SU-DHL-6 (cell line): ENCODE data around the gene KNDC1.

Experiments used
- H2AFZ ChIP-seq: fragments of 200-600 bp; sonication (generic); 2 replicates; pipeline ENCODE4 v1.6.1; 2014; ENCODE audit warnings: low read depth, mild to moderate bottlenecking, moderate library complexity, mixed read lengths, antibody characterized with exemption, low read length; ENCODE audit not compliant: severe bottlenecking
- H3F3A ChIP-seq: fragments of 200-600 bp; shearing (Covaris generic); 2 replicates; pipeline ENCODE4 v1.6.0; 2016; ENCODE audit warnings: antibody characterized with exemption, mild to moderate bottlenecking; ENCODE audit not compliant: insufficient read depth
- H3K27ac ChIP-seq: fragments of 200-600 bp; sonication (generic); 2 replicates; pipeline ENCODE4 v1.5.1; 2016; ENCODE audit warnings: low read depth, mild to moderate bottlenecking, low read length, moderate library complexity, mixed read lengths
- H3K27me3 ChIP-seq: fragments of 200-600 bp; sonication (generic), shearing (Covaris generic); 2 replicates; pipeline ENCODE4 v1.6.0; 2014; ENCODE audit warnings: mild to moderate bottlenecking, low read length
- H3K36me3 ChIP-seq: fragments of 200-600 bp; sonication (generic); 2 replicates; pipeline ENCODE4 v1.6.1; 2014; ENCODE audit warnings: mild to moderate bottlenecking, low read length, mixed read lengths
- H3K4me2 ChIP-seq: fragments of 300-600, 200-600 bp; shearing (Covaris generic), sonication (generic); 2 replicates; pipeline ENCODE4 v1.6.0; 2014; ENCODE audit warnings: low read length, low read depth, mild to moderate bottlenecking; ENCODE audit not compliant: poor library complexity, severe bottlenecking
- H3K4me3 ChIP-seq: fragments of 200-600 bp; sonication (generic); 2 replicates; pipeline ENCODE4 v1.5.1; 2014; ENCODE audit warnings: antibody characterized with exemption, low read length, mild to moderate bottlenecking, mixed read lengths; ENCODE audit not compliant: insufficient read depth, poor library complexity, severe bottlenecking
- H3K79me2 ChIP-seq: fragments of 200-600 bp; sonication (generic); 2 replicates; pipeline ENCODE4 v1.6.1; 2014; ENCODE audit warnings: mild to moderate bottlenecking, low read length, moderate library complexity; ENCODE audit not compliant: insufficient read depth
- H3K9ac ChIP-seq: fragments of 200-600 bp; sonication (generic); 2 replicates; pipeline ENCODE4 v1.7.0; 2014; ENCODE audit warnings: mild to moderate bottlenecking, low read length
- H3K9me2 ChIP-seq: fragments of 200-600 bp; sonication (generic); replicated peaks from 2 replicates; pipeline ENCODE4 v1.6.1; 2014; ENCODE audit warnings: low read length; ENCODE audit not compliant: insufficient read depth
- H3K9me3 ChIP-seq: fragments of 200-600 bp; sonication (generic); 2 replicates; pipeline ENCODE4 v1.6.1; 2014; ENCODE audit warnings: low read length, mixed read lengths; ENCODE audit not compliant: insufficient read depth
- H4K20me1 ChIP-seq: fragments of 200-600 bp; sonication (generic); 2 replicates; pipeline ENCODE4 v1.6.1; 2014; ENCODE audit warnings: low read depth, mild to moderate bottlenecking, antibody characterized with exemption, low read length, moderate library complexity, mixed read lengths
- EZH2phosphoT487 ChIP-seq: fragments of 200-600 bp; sonication (generic), shearing (Covaris generic); conservative IDR thresholded peaks from 2 replicates; pipeline ENCODE4 v1.6.1; 2018; ENCODE audit warnings: mild to moderate bottlenecking, antibody characterized with exemption, low read length, moderate library complexity, mixed read lengths
- TF ChIP-seq, protein P1 (sequence below): fragments of 200-600 bp; sonication (generic); IDR thresholded peaks from one replicate; pipeline ENCODE4 v1.5.1; 2017; ENCODE audit warnings: antibody characterized with exemption, mild to moderate bottlenecking, low read length, moderate library complexity; ENCODE audit not compliant: insufficient read depth, poor library complexity, severe bottlenecking

KNDC1 gene

DNA sequence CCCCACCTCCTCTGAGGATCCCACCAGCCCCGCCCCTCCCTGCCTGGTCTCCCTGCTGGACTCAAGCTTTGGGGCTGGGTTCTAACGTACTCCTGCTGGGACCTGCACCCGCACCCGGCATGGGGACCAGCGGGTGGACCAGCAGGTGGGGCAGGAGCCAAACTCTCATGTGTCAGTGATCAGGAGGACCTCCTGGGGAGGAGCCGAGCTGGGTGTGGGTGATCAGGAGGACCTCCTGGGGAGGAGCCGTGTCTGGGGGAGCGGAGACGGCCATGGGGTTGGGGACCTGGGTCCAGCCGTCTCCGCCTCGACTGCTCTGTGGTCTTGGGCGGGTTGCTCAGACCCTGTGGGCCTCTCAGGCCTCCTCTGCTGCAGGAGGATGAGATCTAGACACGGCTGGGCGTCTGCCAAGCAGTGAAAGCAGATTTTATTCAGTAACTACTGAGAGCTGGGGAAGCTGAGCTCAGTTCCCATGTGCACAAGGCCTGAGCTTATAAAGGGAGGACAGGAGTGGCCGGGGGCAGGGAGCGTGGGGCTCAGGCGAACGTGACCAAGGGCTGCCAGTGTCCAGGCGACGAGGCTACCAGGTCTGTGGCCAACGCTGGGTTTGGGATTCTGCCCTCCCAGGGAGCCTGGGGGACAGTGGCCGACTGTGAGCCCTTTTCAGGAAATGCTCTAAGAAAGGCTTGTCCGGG is 36.3 kb downstream of the KNDC1 start:
- no peaks in the 10 kb centered on the region for H3K27me3 ChIP-seq
- H3K4me3 ChIP-seq = no peak overlapping the region
- no peaks in the 10 kb centered on the region for H4K20me1 ChIP-seq
- no peak overlapping the region for H3K9ac ChIP-seq
- no peaks in the 10 kb centered on the region for H3F3A ChIP-seq
- no peak overlapping the region for H3K27ac ChIP-seq
- no peak overlapping the region for H2AFZ ChIP-seq
- TF ChIP-seq, protein P1, sequence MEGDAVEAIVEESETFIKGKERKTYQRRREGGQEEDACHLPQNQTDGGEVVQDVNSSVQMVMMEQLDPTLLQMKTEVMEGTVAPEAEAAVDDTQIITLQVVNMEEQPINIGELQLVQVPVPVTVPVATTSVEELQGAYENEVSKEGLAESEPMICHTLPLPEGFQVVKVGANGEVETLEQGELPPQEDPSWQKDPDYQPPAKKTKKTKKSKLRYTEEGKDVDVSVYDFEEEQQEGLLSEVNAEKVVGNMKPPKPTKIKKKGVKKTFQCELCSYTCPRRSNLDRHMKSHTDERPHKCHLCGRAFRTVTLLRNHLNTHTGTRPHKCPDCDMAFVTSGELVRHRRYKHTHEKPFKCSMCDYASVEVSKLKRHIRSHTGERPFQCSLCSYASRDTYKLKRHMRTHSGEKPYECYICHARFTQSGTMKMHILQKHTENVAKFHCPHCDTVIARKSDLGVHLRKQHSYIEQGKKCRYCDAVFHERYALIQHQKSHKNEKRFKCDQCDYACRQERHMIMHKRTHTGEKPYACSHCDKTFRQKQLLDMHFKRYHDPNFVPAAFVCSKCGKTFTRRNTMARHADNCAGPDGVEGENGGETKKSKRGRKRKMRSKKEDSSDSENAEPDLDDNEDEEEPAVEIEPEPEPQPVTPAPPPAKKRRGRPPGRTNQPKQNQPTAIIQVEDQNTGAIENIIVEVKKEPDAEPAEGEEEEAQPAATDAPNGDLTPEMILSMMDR = no peak
- TF ChIP-seq EZH2phosphoT487 = no peak
- H3K79me2 ChIP-seq = no peaks in the 10 kb centered on the region
- no peaks in the 10 kb centered on the region for H3K36me3 ChIP-seq
- H3K9me2 ChIP-seq = no peaks in the 10 kb centered on the region
- H3K9me3 ChIP-seq = no peaks in the 10 kb centered on the region
- no peak overlapping the region for H3K4me2 ChIP-seq

DNA sequence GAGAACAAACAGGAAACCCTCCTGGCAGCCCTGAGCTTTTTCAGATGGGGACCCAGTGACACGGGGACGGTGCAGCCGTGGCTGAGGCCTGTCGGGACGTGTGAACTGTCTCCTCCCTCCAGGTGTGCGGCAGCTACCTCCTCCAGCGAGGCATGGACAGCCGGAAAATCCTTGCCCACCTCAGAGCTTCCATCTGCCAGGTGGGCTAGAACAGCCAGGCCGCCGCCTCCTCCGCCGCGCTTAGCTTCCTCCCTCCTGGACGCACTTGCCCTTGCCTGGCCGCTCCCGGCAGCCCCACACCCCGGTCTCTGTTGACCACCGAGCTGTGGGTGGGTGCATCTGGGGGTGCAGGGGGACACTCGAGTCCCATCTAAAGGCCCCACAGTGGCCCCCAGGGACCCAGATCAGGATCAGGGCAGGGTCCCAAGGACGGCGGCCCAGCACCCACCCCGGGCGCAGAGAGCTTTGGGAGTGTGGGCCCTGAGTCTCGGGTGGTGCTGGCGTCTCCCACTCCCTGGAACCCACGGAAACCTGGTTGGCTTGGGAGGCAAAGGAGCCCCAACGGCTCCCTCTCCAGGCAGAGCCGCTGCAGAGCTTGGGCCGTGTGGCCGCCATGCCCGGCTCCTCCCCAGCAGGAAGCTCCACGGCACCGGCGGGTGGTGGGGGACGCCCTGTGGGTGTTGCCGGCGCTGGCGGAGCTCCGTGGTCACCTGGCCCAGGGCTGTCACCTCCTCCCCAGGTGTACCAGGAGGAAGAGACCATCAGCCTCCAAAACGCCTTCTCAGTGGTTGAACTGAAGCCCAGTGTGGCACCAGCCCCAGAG is 37.1 kb downstream of the KNDC1 start:
- Histone ChIP-seq H4K20me1 (no peaks in the 10 kb centered on the region), H3K27ac (no peak overlapping the region), H3K9me2 (no peaks in the 10 kb centered on the region), H3K4me2 (no peak overlapping the region), H3K36me3 (no peaks in the 10 kb centered on the region), H3K27me3 (no peaks in the 10 kb centered on the region), H3K9ac (no peak overlapping the region), H2AFZ (no peak overlapping the region), H3K9me3 (no peaks in the 10 kb centered on the region), H3F3A (no peaks in the 10 kb centered on the region), H3K4me3 (no peak overlapping the region), H3K79me2 (no peaks in the 10 kb centered on the region)
- no peak for TF ChIP-seq EZH2phosphoT487
- TF ChIP-seq, protein P1 = no peak

DNA sequence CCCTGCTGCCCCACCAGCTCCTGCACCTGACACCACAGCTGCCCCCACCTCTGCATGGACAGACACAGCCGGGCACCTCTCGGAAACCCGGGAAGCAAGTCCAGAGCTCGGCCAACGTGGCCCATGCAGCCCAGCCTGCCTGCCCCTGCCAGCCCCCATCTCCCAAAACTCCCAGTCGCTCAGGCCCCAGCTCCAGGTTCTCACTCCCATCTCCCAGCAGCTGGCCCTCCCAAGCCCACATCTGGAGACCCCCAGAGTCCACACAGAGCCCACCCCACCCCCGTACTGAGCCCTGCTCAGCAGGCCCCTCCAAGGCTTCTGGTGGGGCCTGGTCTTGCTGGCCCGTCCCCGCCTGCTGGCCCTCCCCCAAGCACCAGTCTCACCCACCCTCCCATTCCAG is 37.8 kb downstream of the KNDC1 start:
- no peaks in the 10 kb centered on the region for H3K27me3 ChIP-seq
- H3K27ac ChIP-seq = no peak overlapping the region
- TF ChIP-seq, protein P1 = no peak
- no peak for TF ChIP-seq EZH2phosphoT487
- no peak overlapping the region for H3K9ac ChIP-seq
- H3K79me2 ChIP-seq = no peaks in the 10 kb centered on the region
- H3K4me2 ChIP-seq = no peak overlapping the region
- H3K4me3 ChIP-seq = no peak overlapping the region
- no peaks in the 10 kb centered on the region for H3K9me2 ChIP-seq
- H2AFZ ChIP-seq = no peak overlapping the region
- no peaks in the 10 kb centered on the region for H3F3A ChIP-seq
- H4K20me1 ChIP-seq = no peaks in the 10 kb centered on the region
- no peaks in the 10 kb centered on the region for H3K9me3 ChIP-seq
- H3K36me3 ChIP-seq = no peaks in the 10 kb centered on the region
